SK-N-SH (cell line): ENCODE measurements around the gene MYO1B. TPM values are rescaled to one million over a fixed set of nuclear protein-coding genes. Genes with fewer than 3 reads are reported as not detected.

Experiments used
- CTCF ChIA-PET: fragments of 300-600, 350-600 bp; formaldehyde crosslinking; extraction: SDS; loops from one replicate; lab custom pipeline; 2021; lab: Yijun Ruan, JAX
- POLR2A ChIA-PET: fragments of 350-600 bp; sonication (Branson Sonifier 250); formaldehyde crosslinking; extraction: SDS; loops from one replicate; lab custom pipeline; 2020; ENCODE audit warnings: antibody characterized with exemption, inconsistent platforms; lab: Yijun Ruan, JAX
- DNase-seq: peaks from one replicate; pipeline ENCODE4 v3.0.0; 2012
- H2AFZ ChIP-seq: fragments of 200-600 bp; sonication (generic); 2 replicates; pipeline ENCODE4 v1.8.1; 2016; ENCODE audit warnings: antibody characterized with exemption, mild to moderate bottlenecking, low read depth
- H3F3A ChIP-seq: fragments of 200-600 bp; sonication (generic); replicated peaks from 2 replicates; pipeline ENCODE3; 2016; ENCODE audit warnings: antibody characterized with exemption, mild to moderate bottlenecking; ENCODE audit not compliant: insufficient read depth
- H3K27ac ChIP-seq, 2 experiments: fragments of 200-500 bp in 1 of 2; fragments of 200-600 bp in 1 of 2; sonication (Bioruptor generic) in 1 of 2; sonication (generic), shearing (Covaris generic) in 1 of 2; 2 replicates each; pipeline versions ENCODE4 v1.5.1 to v1.6.1; 2014 to 2016; ENCODE audit warnings: low read depth in 2 of 2, inconsistent platforms in 1 of 2, low read length in 1 of 2, mild to moderate bottlenecking in 1 of 2, mixed read lengths in 1 of 2
- H3K27me3 ChIP-seq: fragments of 200-600 bp; sonication (generic), shearing (Covaris generic); 2 replicates; pipeline ENCODE4 v1.6.1; 2016; ENCODE audit warnings: mixed run types; ENCODE audit not compliant: insufficient read depth
- H3K36me3 ChIP-seq, 2 experiments: fragments of 200-500 bp in 1 of 2; fragments of 200-600 bp in 1 of 2; sonication (Bioruptor generic) in 1 of 2; sonication (generic) in 1 of 2; replicated peaks in 1 of 2; 2 replicates each; pipeline versions ENCODE3 to v1.5.1; 2014 to 2016; ENCODE audit warnings: low read length in 1 of 2, mild to moderate bottlenecking in 1 of 2; ENCODE audit not compliant: insufficient read depth in 2 of 2, control insufficient read depth in 1 of 2
- H3K4me1 ChIP-seq, 2 experiments: fragments of 200-500 bp in 1 of 2; fragments of 200-600 bp in 1 of 2; sonication (Bioruptor generic) in 1 of 2; sonication (generic), shearing (Covaris generic) in 1 of 2; 2 replicates each; pipeline versions ENCODE4 v1.5.1 to v1.6.1; 2014 to 2016; ENCODE audit warnings: low read depth in 1 of 2, low read length in 1 of 2, mixed run types in 1 of 2; ENCODE audit not compliant: insufficient read depth in 2 of 2, control insufficient read depth in 1 of 2
- H3K4me2 ChIP-seq: fragments of 200-600 bp; sonication (generic), shearing (Covaris generic); 2 replicates; pipeline ENCODE4 v1.6.1; 2017; ENCODE audit warnings: mixed run types
- H3K4me3 ChIP-seq, 2 experiments: fragments of 200-500 bp in 1 of 2; fragments of 200-600 bp in 1 of 2; sonication (Bioruptor generic) in 1 of 2; sonication (generic), shearing (Covaris generic) in 1 of 2; 2 replicates each; pipeline versions ENCODE4 v1.5.1 to v1.8.1; 2014 to 2016; ENCODE audit warnings: low read depth in 2 of 2, inconsistent platforms in 1 of 2, low read length in 1 of 2, mild to moderate bottlenecking in 1 of 2, mixed read lengths in 1 of 2, moderate library complexity in 1 of 2
- H3K79me2 ChIP-seq: fragments of 200-600 bp; sonication (generic); 2 replicates; pipeline ENCODE4 v1.8.1; 2017; ENCODE audit warnings: mild to moderate bottlenecking; ENCODE audit not compliant: insufficient read depth
- H3K9ac ChIP-seq: fragments of 200-600 bp; sonication (generic); 2 replicates; pipeline ENCODE4 v1.6.1; 2017; ENCODE audit warnings: mixed run types
- H3K9me2 ChIP-seq: fragments of 200-600 bp; sonication (generic); 2 replicates; pipeline ENCODE4 v1.6.1; 2017; ENCODE audit warnings: mixed run types
- H3K9me3 ChIP-seq: fragments of 200-600 bp; sonication (generic); 2 replicates; pipeline ENCODE4 v1.6.1; 2017; ENCODE audit warnings: mixed run types, mild to moderate bottlenecking, moderate library complexity
- H4K20me1 ChIP-seq: fragments of 200-600 bp; sonication (generic); 2 replicates; pipeline ENCODE4 v1.6.1; 2017; ENCODE audit warnings: mild to moderate bottlenecking, mixed run types; ENCODE audit not compliant: insufficient read depth
- EP300 ChIP-seq, 2 experiments: IDR thresholded peaks; 2 replicates each; pipeline versions ENCODE4 v1.4.0 to v1.6.1; 2012; ENCODE audit warnings: borderline replicate concordance in 1 of 2, low read depth in 1 of 2, low read length in 1 of 2
- EZH2phosphoT487 ChIP-seq: fragments of 200-600 bp; sonication (generic); IDR thresholded peaks from 2 replicates; pipeline ENCODE4 v1.6.1; 2017; ENCODE audit warnings: low read depth, mixed run types, mild to moderate bottlenecking, antibody characterized with exemption, moderate library complexity, borderline replicate concordance
- GABPA ChIP-seq: IDR thresholded peaks from 2 replicates; pipeline ENCODE4 v1.4.0; 2012; ENCODE audit warnings: low read depth, mild to moderate bottlenecking
- GATA2 ChIP-seq: sonication (generic); formaldehyde crosslinking; IDR thresholded peaks from 2 replicates; pipeline ENCODE4 v1.5.0; 2020; ENCODE audit warnings: mild to moderate bottlenecking, missing genetic modification reagents
- JUND ChIP-seq: IDR thresholded peaks from 2 replicates; pipeline ENCODE4 v1.4.0; 2012
- MXI1 ChIP-seq: IDR thresholded peaks from 2 replicates; pipeline ENCODE4 v1.6.1; 2012; ENCODE audit warnings: mild to moderate bottlenecking, low read depth, low read length, improper control_type of control experiment
- POLR2AphosphoS5 ChIP-seq: IDR thresholded peaks from 2 replicates; pipeline ENCODE4 v1.6.1; 2012; ENCODE audit warnings: low read depth, low read length
- RCOR1 ChIP-seq: fragments of 150-350 bp; IDR thresholded peaks from 2 replicates; pipeline ENCODE4 v1.6.1; 2017; ENCODE audit warnings: antibody characterized with exemption, low read length
- RFX5 ChIP-seq: IDR thresholded peaks from 2 replicates; pipeline ENCODE4 v1.6.1; 2012; ENCODE audit warnings: mild to moderate bottlenecking, improper control_type of control experiment, low read length
- RXRA ChIP-seq: IDR thresholded peaks from 2 replicates; pipeline ENCODE4 v1.4.0; 2012; ENCODE audit warnings: low read depth, mild to moderate bottlenecking, borderline replicate concordance
- YY1 ChIP-seq: IDR thresholded peaks from 2 replicates; pipeline ENCODE4 v1.4.0; 2012; ENCODE audit warnings: low read depth, mild to moderate bottlenecking
- WGBS: methylation state at CpG from one replicate; pipeline ENCODE4 v1.1.6; 2017; ENCODE audit warnings: low lambda C conversion rate; 5-methylcytosine and 5-hydroxymethylcytosine counted together
- polyA plus RNA-seq, 3 experiments: library from polyadenylated mRNA; depleted of rRNA; stranded (reverse); fragments of >200 nt; gene quantifications; 2 replicates each; pipeline ENCODE4 v1.2.3, GENCODE V29; 2012
- TF ChIP-seq, protein P1 (sequence below): IDR thresholded peaks from 2 replicates; pipeline ENCODE4; 2012
- TF ChIP-seq, protein P2 (sequence below): IDR thresholded peaks from 2 replicates; pipeline ENCODE4 v1.4.0; 2012; ENCODE audit warnings: low read depth, borderline replicate concordance
- TF ChIP-seq, protein P3 (sequence below): IDR thresholded peaks from 2 replicates; pipeline ENCODE4 v1.6.1; 2012; ENCODE audit warnings: mild to moderate bottlenecking, low read depth, low read length, moderate library complexity

The MYO1B gene
- polyA plus RNA-seq, 1 of the 3 experiments (the other 2 are of a cell fraction): 20.2 TPM

GRCh38 chr2:191351921-191352320 lies 106.7 kb downstream of the MYO1B start:
- Histone ChIP-seq H3K4me1 (peaks cover 3 to 11% of the 10 kb centered on the region in 2 experiments; a peak in 3 of 4 replicates), H3K79me2 (peaks cover 9% of the 10 kb centered on the region), H3K9me2 (no peaks in the 10 kb centered on the region), H3K27me3 (no peaks in the 10 kb centered on the region), H3K9me3 (no peaks in the 10 kb centered on the region), H2AFZ (no peak overlapping the region), H3K36me3 (peaks cover 7 to 17% of the 10 kb centered on the region in 2 experiments), H3K9ac (no peak overlapping the region), H3K4me3 (no peak overlapping the region), H3F3A (peaks cover 18% of the 10 kb centered on the region), H3K27ac (peak overlapping the region in 1 of 2 experiments; percentile 91; a peak in 2 of 4 replicates), H3K4me2 (no peak overlapping the region), H4K20me1 (no peaks in the 10 kb centered on the region)
- ChIA-PET POLR2A (interaction anchor here (1.2 kb wide), 1 partner anchor 105 kb away, joined by 3 read pairs; no protein-coding TSS in a partner anchor), CTCF (interaction anchor here (0.6 to 2.3 kb wide), 3 partner anchors 149 to 339 kb away, joined by 3 to 6 read pairs (median 4); no protein-coding TSS in a partner anchor)
- 100% methylated on average over 2 of the region's 2 CpGs for WGBS
- TF ChIP-seq RFX5: no peak
- TF ChIP-seq RCOR1: no peak
- TF ChIP-seq EZH2phosphoT487: no peak
- TF ChIP-seq JUND: no peak
- TF ChIP-seq, protein P1, sequence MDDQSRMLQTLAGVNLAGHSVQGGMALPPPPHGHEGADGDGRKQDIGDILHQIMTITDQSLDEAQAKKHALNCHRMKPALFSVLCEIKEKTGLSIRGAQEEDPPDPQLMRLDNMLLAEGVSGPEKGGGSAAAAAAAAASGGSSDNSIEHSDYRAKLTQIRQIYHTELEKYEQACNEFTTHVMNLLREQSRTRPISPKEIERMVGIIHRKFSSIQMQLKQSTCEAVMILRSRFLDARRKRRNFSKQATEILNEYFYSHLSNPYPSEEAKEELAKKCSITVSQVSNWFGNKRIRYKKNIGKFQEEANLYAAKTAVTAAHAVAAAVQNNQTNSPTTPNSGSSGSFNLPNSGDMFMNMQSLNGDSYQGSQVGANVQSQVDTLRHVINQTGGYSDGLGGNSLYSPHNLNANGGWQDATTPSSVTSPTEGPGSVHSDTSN: no peak
- TF ChIP-seq, protein P2, sequence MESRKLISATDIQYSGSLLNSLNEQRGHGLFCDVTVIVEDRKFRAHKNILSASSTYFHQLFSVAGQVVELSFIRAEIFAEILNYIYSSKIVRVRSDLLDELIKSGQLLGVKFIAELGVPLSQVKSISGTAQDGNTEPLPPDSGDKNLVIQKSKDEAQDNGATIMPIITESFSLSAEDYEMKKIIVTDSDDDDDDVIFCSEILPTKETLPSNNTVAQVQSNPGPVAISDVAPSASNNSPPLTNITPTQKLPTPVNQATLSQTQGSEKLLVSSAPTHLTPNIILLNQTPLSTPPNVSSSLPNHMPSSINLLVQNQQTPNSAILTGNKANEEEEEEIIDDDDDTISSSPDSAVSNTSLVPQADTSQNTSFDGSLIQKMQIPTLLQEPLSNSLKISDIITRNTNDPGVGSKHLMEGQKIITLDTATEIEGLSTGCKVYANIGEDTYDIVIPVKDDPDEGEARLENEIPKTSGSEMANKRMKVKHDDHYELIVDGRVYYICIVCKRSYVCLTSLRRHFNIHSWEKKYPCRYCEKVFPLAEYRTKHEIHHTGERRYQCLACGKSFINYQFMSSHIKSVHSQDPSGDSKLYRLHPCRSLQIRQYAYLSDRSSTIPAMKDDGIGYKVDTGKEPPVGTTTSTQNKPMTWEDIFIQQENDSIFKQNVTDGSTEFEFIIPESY: no peak
- no peak for TF ChIP-seq MXI1
- no peak for TF ChIP-seq RXRA
- TF ChIP-seq GABPA: no peak
- TF ChIP-seq POLR2AphosphoS5: no peak
- TF ChIP-seq GATA2 (CRISPR knock-in tag): no peak
- no peak for TF ChIP-seq YY1
- TF ChIP-seq, protein P3, sequence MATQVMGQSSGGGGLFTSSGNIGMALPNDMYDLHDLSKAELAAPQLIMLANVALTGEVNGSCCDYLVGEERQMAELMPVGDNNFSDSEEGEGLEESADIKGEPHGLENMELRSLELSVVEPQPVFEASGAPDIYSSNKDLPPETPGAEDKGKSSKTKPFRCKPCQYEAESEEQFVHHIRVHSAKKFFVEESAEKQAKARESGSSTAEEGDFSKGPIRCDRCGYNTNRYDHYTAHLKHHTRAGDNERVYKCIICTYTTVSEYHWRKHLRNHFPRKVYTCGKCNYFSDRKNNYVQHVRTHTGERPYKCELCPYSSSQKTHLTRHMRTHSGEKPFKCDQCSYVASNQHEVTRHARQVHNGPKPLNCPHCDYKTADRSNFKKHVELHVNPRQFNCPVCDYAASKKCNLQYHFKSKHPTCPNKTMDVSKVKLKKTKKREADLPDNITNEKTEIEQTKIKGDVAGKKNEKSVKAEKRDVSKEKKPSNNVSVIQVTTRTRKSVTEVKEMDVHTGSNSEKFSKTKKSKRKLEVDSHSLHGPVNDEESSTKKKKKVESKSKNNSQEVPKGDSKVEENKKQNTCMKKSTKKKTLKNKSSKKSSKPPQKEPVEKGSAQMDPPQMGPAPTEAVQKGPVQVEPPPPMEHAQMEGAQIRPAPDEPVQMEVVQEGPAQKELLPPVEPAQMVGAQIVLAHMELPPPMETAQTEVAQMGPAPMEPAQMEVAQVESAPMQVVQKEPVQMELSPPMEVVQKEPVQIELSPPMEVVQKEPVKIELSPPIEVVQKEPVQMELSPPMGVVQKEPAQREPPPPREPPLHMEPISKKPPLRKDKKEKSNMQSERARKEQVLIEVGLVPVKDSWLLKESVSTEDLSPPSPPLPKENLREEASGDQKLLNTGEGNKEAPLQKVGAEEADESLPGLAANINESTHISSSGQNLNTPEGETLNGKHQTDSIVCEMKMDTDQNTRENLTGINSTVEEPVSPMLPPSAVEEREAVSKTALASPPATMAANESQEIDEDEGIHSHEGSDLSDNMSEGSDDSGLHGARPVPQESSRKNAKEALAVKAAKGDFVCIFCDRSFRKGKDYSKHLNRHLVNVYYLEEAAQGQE: no peak
- TF ChIP-seq EP300 (IDR thresholded peaks at IDR 0.05; ENCODE audit: borderline replicate concordance in 1 of 2, low read depth in 1 of 2, low read length in 1 of 2): no peak
- DNase-seq: no peak
